Endothelial cell of umbilical vein (primary cell): ENCODE measurements around the gene EIF5B. TPM values are rescaled to one million over a fixed set of nuclear protein-coding genes. Genes with fewer than 3 reads are reported as not detected.

ENCODE experiments used
- BruUV-seq: library from RNA; stranded (reverse); fragments of 400-500 nt; replicated peaks from 2 replicates; lab custom pipeline; 2021; lab: Mats Ljungman, UMichigan
- CTCF ChIA-PET: fragments of 300-600, 350-600 bp; sonication (Branson Sonifier 250); formaldehyde crosslinking; loops from one replicate; lab custom pipeline; 2021; ENCODE audit warnings: antibody characterized with exemption, inconsistent platforms; lab: Charles Lee
- POLR2A ChIA-PET: fragments of 300-600, 350-600 bp; sonication (Branson Sonifier 250); formaldehyde crosslinking; loops from one replicate; lab custom pipeline; 2021; ENCODE audit warnings: antibody characterized with exemption, inconsistent platforms; lab: Charles Lee
- DNase-seq: peaks from one replicate; pipeline ENCODE4 v3.0.0-alpha.2; 2011; ENCODE audit warnings: low read depth, low spot score
- FAIRE-seq: peaks from 2 replicates; lab custom pipeline; 2011; peaks lifted over from hg19 to GRCh38; lab: Jason Lieb, UNC
- H2AFZ ChIP-seq: 2 replicates; pipeline ENCODE4 v1.6.0; 2012; ENCODE audit warnings: low read depth, low read length, control low read depth, inconsistent platforms
- H3K27ac ChIP-seq: 2 replicates; pipeline ENCODE4 v1.5.1; 2011; ENCODE audit warnings: low read depth, mild to moderate bottlenecking, control low read depth, low read length, moderate library complexity; ENCODE audit not compliant: insufficient read depth
- H3K27me3 ChIP-seq, 2 experiments: 2 replicates each; pipeline versions ENCODE4 v1.6.0 to v1.6.1; 2011; ENCODE audit warnings: low read length in 2 of 2, mixed read lengths in 1 of 2; ENCODE audit not compliant: control insufficient read depth in 2 of 2, insufficient read depth in 2 of 2
- H3K36me3 ChIP-seq, 2 experiments: 2 replicates in 1 of 2; 3 replicates in 1 of 2; pipeline ENCODE4 v1.5.1; 2011; ENCODE audit warnings: low read length in 2 of 2, mild to moderate bottlenecking in 1 of 2, moderate library complexity in 1 of 2; ENCODE audit not compliant: control insufficient read depth in 2 of 2, insufficient read depth in 2 of 2; ENCODE audit errors: extremely low read depth in 1 of 2
- H3K4me1 ChIP-seq: 3 replicates; pipeline ENCODE4 v1.5.1; 2011; ENCODE audit warnings: mild to moderate bottlenecking, low read length; ENCODE audit not compliant: control insufficient read depth, insufficient read depth; ENCODE audit errors: extremely low read depth
- H3K4me2 ChIP-seq: 2 replicates; pipeline ENCODE4 v1.6.1; 2011; ENCODE audit warnings: low read length, control low read depth, mixed read lengths; ENCODE audit not compliant: insufficient read depth
- H3K4me3 ChIP-seq, 3 experiments: fragments of 200-600 bp in 1 of 3; sonication (generic), shearing (Covaris generic) in 1 of 3; replicated peaks in 1 of 3; 2 replicates each; pipeline ENCODE4 v1.5.1; 2011 to 2016; ENCODE audit warnings: control low read depth in 3 of 3, low read length in 3 of 3, mild to moderate bottlenecking in 2 of 3, inconsistent platforms in 1 of 3, low read depth in 1 of 3, moderate library complexity in 1 of 3; ENCODE audit not compliant: insufficient read depth in 1 of 3
- H3K79me2 ChIP-seq: 2 replicates; pipeline ENCODE4 v1.6.0; 2012; ENCODE audit warnings: low read length, inconsistent platforms; ENCODE audit not compliant: control insufficient read depth, insufficient read depth
- H3K9ac ChIP-seq: replicated peaks from 2 replicates; pipeline ENCODE3; 2011; ENCODE audit warnings: low read length, control low read depth; ENCODE audit not compliant: insufficient read depth; ENCODE audit errors: extremely low read depth
- H3K9me1 ChIP-seq: replicated peaks from 3 replicates; pipeline ENCODE4 v1.6.0; 2011; ENCODE audit warnings: mild to moderate bottlenecking, low read length; ENCODE audit not compliant: control insufficient read depth, insufficient read depth; ENCODE audit errors: extremely low read depth
- H3K9me3 ChIP-seq: replicated peaks from 2 replicates; pipeline ENCODE4 v1.5.1; 2012; ENCODE audit warnings: low read length, inconsistent platforms; ENCODE audit not compliant: control insufficient read depth, insufficient read depth
- H4K20me1 ChIP-seq: replicated peaks from 2 replicates; pipeline ENCODE3; 2011; ENCODE audit warnings: mild to moderate bottlenecking, low read length; ENCODE audit not compliant: control insufficient read depth, insufficient read depth; ENCODE audit errors: extremely low read depth
- EZH2 ChIP-seq: IDR thresholded peaks from 2 replicates; pipeline ENCODE4 v1.6.1; 2012; ENCODE audit warnings: borderline replicate concordance, low read depth, mild to moderate bottlenecking, moderate library complexity, low read length, inconsistent platforms; ENCODE audit not compliant: severe bottlenecking
- FOS ChIP-seq: IDR thresholded peaks from 2 replicates; pipeline ENCODE4 v1.6.1; 2011; ENCODE audit warnings: mild to moderate bottlenecking, low read length, moderate library complexity, borderline replicate concordance; ENCODE audit not compliant: insufficient read depth
- GATA2 ChIP-seq: IDR thresholded peaks from 2 replicates; pipeline ENCODE4 v1.7.0; 2011; ENCODE audit warnings: low read depth, mild to moderate bottlenecking, moderate library complexity, mixed read lengths, low read length; ENCODE audit not compliant: insufficient read length, insufficient read depth
- JUN ChIP-seq: IDR thresholded peaks from 2 replicates; pipeline ENCODE4 v1.6.1; 2011; ENCODE audit warnings: borderline replicate concordance, low read depth; ENCODE audit not compliant: insufficient read length, insufficient read depth
- MYC ChIP-seq: IDR thresholded peaks from one replicate; pipeline ENCODE4 v1.6.1; 2011; ENCODE audit warnings: mild to moderate bottlenecking, low read depth, low read length
- POLR2A ChIP-seq: IDR thresholded peaks from 2 replicates; pipeline ENCODE4 v1.6.1; 2012; ENCODE audit warnings: low read depth, mild to moderate bottlenecking, control low read depth, low read length
- POLR2AphosphoS5 ChIP-seq: IDR thresholded peaks from 2 replicates; pipeline ENCODE4 v1.6.1; 2012; ENCODE audit warnings: low read depth, mild to moderate bottlenecking, control low read depth, low read length, moderate library complexity; ENCODE audit not compliant: insufficient read depth
- dilution Hi-C: fragments of 300-500 bp; cut with MboI; formaldehyde crosslinking; loops from one replicate; pipeline ENCODE4 v1.15.0; 2019; ENCODE audit warnings: low sequenced_read_pairs; ENCODE audit not compliant: extremely low pct_ligation_motif_present
- intact Hi-C: fragments of 100-400 bp; cut with micrococcal nuclease; formaldehyde crosslinking; loops from one replicate; pipeline ENCODE4 v1.10.0; 2022
- polyA plus RNA-seq, 4 experiments: library from polyadenylated mRNA; depleted of rRNA in 3 of 4; stranded (reverse) in 3 of 4; unstranded in 1 of 4; fragments of >200 nt; gene quantifications; 2 replicates each; pipeline versions ENCODE4 v1.2.1 to v1.2.3, GENCODE V29; 2011 to 2012; ENCODE audit warnings: missing spikeins in 1 of 4
- total RNA-seq: library from RNA; stranded (reverse); gene quantifications from 2 replicates; pipeline ENCODE4 v1.2.3, GENCODE V29; 2021
- TF ChIP-seq, protein P1 (sequence below): IDR thresholded peaks from 2 replicates; pipeline ENCODE4 v1.6.1; 2011; ENCODE audit not compliant: insufficient read depth, insufficient read length
- TF ChIP-seq, protein P2 (sequence below), 2 donors: IDR thresholded peaks; 1 replicate in 1 of 2; 2 replicates in 1 of 2; pipeline ENCODE4 v1.5.1; 2011; ENCODE audit warnings: low read length in 2 of 2, mild to moderate bottlenecking in 2 of 2, moderate library complexity in 2 of 2, control low read depth in 1 of 2, inconsistent platforms in 1 of 2, low read depth in 1 of 2; ENCODE audit not compliant: insufficient read depth in 1 of 2; ENCODE audit errors: extremely low read depth in 1 of 2

EIF5B gene
- total and polyA plus RNA-seq, 2 donors (not counting 3 experiments of a cell fraction or from before 2014, with no cell fraction given) = 10.1 to 54.5 TPM

DNA sequence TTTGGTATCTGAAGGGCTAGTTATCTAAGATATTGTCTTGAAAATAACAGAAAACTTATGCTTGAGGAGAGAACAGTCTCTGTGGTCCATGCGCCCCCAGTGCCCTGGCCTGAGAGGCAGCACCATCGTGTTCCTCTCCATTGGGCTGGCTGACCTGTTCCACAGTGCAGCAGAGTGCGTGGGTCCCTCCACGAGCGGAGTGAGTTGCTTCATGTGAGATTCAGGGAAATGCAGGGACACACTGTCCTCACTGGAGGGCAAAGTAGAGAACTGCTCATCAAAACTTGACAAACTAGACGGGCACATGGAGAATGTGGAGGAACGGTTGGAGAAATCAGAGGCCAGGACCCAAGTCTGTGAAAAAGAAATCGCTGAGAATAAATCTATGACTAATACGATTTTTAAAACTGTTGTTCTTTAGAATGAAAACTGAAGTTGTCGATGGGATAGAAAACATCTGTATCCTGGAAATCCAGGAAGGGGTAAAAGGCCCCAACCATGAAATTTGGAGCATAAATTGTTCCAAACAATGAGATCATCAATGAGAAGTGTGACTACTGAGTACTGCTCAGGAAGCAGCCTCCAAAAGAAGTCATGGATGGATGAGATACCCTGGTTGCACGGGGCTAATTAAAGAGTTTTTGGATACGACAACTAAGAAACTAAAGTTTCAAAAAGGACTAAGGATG is 94.5 kb downstream of the EIF5B start:
- Histone ChIP-seq H3K4me3 (no peak overlapping the region), H2AFZ (no peak overlapping the region), H3K27ac (no peak overlapping the region), H3K79me2 (peaks cover 15% of the 10 kb centered on the region), H3K9me1 (no peaks in the 10 kb centered on the region), H3K27me3 (no peaks in the 10 kb centered on the region), H3K4me1 (no peaks in the 10 kb centered on the region), H4K20me1 (peaks cover 2% of the 10 kb centered on the region), H3K4me2 (no peak overlapping the region), H3K9me3 (no peaks in the 10 kb centered on the region), H3K36me3 (peaks cover 6 to 14% of the 10 kb centered on the region in 2 experiments), H3K9ac (no peak overlapping the region)
- POLR2A ChIA-PET = no interaction called here
- TF ChIP-seq EZH2 (no peak), JUN (no peak), POLR2A (no peak), GATA2 (no peak), POLR2AphosphoS5 (no peak), MYC (no peak), FOS (no peak)
- TF ChIP-seq, protein P1, sequence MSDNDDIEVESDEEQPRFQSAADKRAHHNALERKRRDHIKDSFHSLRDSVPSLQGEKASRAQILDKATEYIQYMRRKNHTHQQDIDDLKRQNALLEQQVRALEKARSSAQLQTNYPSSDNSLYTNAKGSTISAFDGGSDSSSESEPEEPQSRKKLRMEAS = no peak
- TF ChIP-seq, protein P2, sequence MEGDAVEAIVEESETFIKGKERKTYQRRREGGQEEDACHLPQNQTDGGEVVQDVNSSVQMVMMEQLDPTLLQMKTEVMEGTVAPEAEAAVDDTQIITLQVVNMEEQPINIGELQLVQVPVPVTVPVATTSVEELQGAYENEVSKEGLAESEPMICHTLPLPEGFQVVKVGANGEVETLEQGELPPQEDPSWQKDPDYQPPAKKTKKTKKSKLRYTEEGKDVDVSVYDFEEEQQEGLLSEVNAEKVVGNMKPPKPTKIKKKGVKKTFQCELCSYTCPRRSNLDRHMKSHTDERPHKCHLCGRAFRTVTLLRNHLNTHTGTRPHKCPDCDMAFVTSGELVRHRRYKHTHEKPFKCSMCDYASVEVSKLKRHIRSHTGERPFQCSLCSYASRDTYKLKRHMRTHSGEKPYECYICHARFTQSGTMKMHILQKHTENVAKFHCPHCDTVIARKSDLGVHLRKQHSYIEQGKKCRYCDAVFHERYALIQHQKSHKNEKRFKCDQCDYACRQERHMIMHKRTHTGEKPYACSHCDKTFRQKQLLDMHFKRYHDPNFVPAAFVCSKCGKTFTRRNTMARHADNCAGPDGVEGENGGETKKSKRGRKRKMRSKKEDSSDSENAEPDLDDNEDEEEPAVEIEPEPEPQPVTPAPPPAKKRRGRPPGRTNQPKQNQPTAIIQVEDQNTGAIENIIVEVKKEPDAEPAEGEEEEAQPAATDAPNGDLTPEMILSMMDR (IDR thresholded peaks at IDR 0.05; ENCODE audit: extremely low read depth in 1 of 2, insufficient read depth in 1 of 2, low read depth in 1 of 2, low read length in 2 of 2) = no peak
- FAIRE-seq = no peak
- intact Hi-C loops = no loop called here
- DNase-seq = no peak
- dilution Hi-C loops = no loop called here
- CTCF ChIA-PET = interaction anchor here (0.6 to 1.2 kb wide), 2 partner anchors 9 to 724 kb away, joined by 3 read pairs; no protein-coding TSS in a partner anchor
- no TSS peak for BruUV-seq
